ENCODE data around the gene FPGS. TPM values are rescaled to one million over a fixed set of nuclear protein-coding genes. Genes with fewer than 3 reads are reported as not detected.

Gene FPGS
- total RNA-seq, 1 donor from 2014 or later = 52.2 TPM

GRCh38 chr9:127788337-127789011 is 14.2 kb upstream of the FPGS start:
- DNase-seq (ENCODE audit: low spot score) = no peak

GRCh38 chr9:127789179-127789578 is 13.5 kb upstream of the FPGS start:
- no peak for DNase-seq (ENCODE audit: low spot score)

GRCh38 chr9:127790094-127790855 is 12.4 kb upstream of the FPGS start:
- no peak for DNase-seq (ENCODE audit: low spot score)

- DNase-seq (ENCODE audit: low spot score) = no peak
Measured at GRCh38 chr9:127791085-127791484, 11.6 kb upstream of the FPGS start.

- DNase-seq (ENCODE audit: low spot score) = no peak
Measured at GRCh38 chr9:127792417-127793031, 10.2 kb upstream of the FPGS start.

- no peak for DNase-seq (ENCODE audit: low spot score)
Measured at GRCh38 chr9:127793093-127793708, 9.5 kb upstream of the FPGS start.

GRCh38 chr9:127794001-127794791 is 8.5 kb upstream of the FPGS start:
- DNase-seq (ENCODE audit: low spot score) = no peak

GRCh38 chr9:127796225-127796813 is 6.4 kb upstream of the FPGS start:
- no peak for DNase-seq (ENCODE audit: low spot score)

GRCh38 chr9:127796852-127797370 is 5.8 kb upstream of the FPGS start:
- no peak for DNase-seq (ENCODE audit: low spot score)

GRCh38 chr9:127801955-127802575 is 617 bp upstream of the FPGS start:
- peak; percentile 58 for DNase-seq (ENCODE audit: low spot score)

- no peak for DNase-seq (ENCODE audit: low spot score)
Measured at GRCh38 chr9:127803507-127804352, 1.0 kb downstream of the FPGS start.

GRCh38 chr9:127805620-127806019 is 2.9 kb downstream of the FPGS start:
- DNase-seq (ENCODE audit: low spot score) = no peak

GRCh38 chr9:127806871-127807270 is 4.2 kb downstream of the FPGS start:
- no peak for DNase-seq (ENCODE audit: low spot score)

- DNase-seq (ENCODE audit: low spot score) = no peak
Measured at GRCh38 chr9:127808347-127809001, 5.8 kb downstream of the FPGS start.

- DNase-seq (ENCODE audit: low spot score) = no peak
Measured at GRCh38 chr9:127809002-127809539, 6.4 kb downstream of the FPGS start.

GRCh38 chr9:127809540-127810377 is 7.1 kb downstream of the FPGS start:
- DNase-seq (ENCODE audit: low spot score) = no peak

- no peak for DNase-seq (ENCODE audit: low spot score)
Measured at GRCh38 chr9:127810378-127811187, 7.9 kb downstream of the FPGS start.
